HG03558 (cell line): Measurements from ENCODE around the gene ZNF487.
"Not testable (repeated sequence)": the region's sequence is repeated elsewhere in the genome, so short reads cannot be mapped to it uniquely, and the experiment has no call there.

Experiments used
- ATAC-seq: cut with Tn5 transposase; IDR thresholded peaks from one replicate; pipeline ENCODE4 v1.9.1; 2021; ENCODE audit warnings: moderate number of reproducible peaks; ENCODE audit not compliant: unreplicated experiment; ENCODE audit errors: extremely low read depth

Gene ZNF487

GRCh38 chr10:43403911-43404703 is 32.8 kb upstream of the ZNF487 start:
- no peak for ATAC-seq

GRCh38 chr10:43404704-43405084 is 32.2 kb upstream of the ZNF487 start:
- no peak for ATAC-seq

- no peak for ATAC-seq
Observed at GRCh38 chr10:43407148-43407575, 29.7 kb upstream of the ZNF487 start.

GRCh38 chr10:43407576-43408330 is 29.2 kb upstream of the ZNF487 start:
- peak; percentile 29 for ATAC-seq

DNA sequence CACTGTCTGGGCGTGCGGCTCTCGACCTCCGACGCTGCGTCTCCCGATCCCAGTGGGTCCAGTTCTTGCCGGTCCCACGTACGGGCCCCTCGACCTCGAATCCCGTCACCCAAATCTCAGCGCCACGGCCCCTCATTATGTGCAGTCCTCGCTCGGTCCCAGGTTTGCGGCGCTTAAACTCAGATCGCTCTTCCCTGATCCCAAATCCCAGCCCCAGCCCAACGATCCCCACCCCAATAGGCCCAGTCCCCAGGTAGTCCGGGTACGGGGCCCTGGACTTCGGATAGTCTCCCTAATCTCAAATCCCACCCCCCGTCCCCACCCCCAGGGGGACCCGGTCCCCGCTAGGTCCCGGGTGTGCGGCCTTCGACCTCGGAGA is 28.6 kb upstream of the ZNF487 start:
- ATAC-seq = no peak

GRCh38 chr10:43408710-43409384 is 28.1 kb upstream of the ZNF487 start, which contains the start of gene HNRNPF:
Gene HNRNPF (minus strand): TSS chr10:43409186. CDS start chr10:43387884, 21,302 bp downstream.
- ATAC-seq = peak; percentile 43

DNA sequence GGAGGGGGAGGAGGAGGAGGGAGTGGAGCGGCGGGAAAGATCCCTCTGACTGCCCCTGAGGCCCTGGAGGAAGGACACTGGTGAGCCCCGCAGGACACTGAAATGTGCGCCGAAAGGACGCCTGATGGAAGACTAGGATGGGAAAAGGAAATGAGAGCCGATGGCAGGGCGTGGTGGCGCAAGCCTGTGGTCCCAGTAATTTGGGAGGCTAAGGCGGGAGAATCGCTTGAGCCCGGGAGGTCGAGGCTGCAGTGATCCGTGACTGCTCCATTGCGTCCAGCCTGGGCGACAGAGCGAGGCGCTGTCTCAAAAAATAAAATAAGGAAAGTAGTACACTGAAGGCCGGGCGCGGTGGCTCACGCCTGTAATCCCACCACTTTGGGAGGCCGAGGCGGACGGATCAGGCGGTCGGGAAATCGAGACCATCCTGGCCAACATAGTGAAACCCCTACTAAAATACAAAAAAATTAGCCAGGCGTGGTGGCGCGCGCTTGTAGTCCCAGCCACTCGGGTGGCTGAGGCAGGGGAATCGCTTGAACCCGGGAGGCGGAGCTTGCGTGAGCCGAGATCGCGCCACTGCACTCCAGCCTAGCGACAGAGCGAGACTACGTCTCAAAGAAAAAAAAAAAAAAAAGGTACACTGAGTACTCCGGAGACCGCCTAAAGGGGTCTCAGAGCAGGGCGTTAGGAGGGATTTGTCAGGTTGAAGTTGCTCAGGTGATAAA is 27.4 kb upstream of the ZNF487 start:
- no peak for ATAC-seq

DNA sequence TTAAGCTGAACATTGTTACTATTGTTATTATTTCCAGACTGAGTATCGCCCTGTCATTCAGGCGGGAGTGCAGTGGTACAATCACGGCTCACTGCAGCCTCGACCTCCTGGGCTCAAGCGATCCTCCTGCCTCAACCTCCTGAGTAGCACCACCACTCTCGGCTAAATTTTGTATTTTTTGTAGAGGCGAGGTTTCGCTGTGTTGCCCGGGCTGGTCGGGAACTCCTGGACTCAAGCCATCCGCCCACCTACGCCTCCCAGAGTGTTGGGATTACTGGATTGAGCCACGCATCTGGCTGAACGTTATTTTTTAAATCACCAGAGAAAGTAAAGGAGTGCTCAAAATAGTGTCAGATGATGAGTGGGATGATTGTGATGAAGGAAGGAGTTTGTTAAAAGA is 26.6 kb upstream of the ZNF487 start:
- ATAC-seq = no peak

- ATAC-seq = no peak
Observed at GRCh38 chr10:43411536-43411935, 25.4 kb upstream of the ZNF487 start.

- no peak for ATAC-seq
Observed at GRCh38 chr10:43415544-43415943, 21.4 kb upstream of the ZNF487 start.

- ATAC-seq = no peak
Observed at GRCh38 chr10:43417950-43418768, 18.8 kb upstream of the ZNF487 start.

- no peak for ATAC-seq
Observed at GRCh38 chr10:43419997-43420368, 16.9 kb upstream of the ZNF487 start.

DNA sequence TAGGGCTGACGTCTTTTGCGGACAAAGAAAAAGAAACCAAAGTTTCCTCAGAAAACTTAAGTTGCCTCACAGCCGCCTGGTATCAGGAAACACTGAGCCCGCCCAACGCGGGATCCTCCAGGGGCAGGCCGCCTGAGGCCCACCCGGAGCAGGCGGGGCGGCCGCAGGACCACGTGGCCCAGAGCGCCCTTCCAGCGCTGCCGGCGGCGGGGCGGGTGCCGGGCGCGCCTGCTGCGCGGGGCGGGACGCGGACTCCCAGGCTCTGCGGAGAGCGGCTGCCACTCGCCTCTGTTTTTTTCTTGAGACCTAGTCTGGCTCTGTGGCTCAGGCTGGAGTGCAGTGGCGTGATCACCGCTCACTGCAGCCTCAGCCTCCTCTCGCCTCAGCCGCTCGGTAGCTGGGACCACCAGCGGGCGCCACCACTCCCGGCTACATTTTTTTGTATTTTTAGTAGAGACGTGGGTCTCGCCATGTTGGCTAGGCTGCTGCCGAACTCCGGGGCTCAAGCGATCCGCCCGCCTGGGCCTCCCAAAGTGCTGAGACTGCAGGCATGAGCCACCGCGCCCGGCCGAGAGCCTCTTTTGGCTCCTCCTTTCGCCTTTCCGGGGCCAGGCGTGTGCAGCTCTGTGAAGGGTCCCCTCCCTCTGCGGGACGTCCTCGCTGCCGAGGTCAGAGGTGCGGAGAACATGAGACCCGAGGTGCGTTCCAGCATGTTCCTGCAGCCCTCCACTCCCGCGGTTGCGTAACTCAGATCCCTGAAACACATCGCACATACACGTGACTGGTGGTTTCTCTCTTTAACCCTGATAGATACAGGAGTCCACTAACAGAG is 16.3 kb upstream of the ZNF487 start:
- ATAC-seq = peak; percentile 64

DNA sequence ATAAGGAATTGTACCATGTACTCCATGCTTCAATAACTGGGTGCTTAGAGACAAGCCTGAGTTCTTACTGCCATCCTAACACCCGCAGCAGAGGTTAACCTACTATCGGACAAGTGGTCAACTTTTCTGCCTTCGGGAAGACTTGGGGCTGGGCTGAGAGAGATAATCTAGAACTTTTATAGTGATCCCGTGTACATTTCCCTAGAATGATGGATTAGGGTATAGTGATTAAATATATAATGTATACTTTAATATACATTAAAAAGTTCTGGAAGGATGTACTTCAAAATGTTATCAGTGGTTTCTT is 15.8 kb upstream of the ZNF487 start:
- ATAC-seq = no peak

DNA sequence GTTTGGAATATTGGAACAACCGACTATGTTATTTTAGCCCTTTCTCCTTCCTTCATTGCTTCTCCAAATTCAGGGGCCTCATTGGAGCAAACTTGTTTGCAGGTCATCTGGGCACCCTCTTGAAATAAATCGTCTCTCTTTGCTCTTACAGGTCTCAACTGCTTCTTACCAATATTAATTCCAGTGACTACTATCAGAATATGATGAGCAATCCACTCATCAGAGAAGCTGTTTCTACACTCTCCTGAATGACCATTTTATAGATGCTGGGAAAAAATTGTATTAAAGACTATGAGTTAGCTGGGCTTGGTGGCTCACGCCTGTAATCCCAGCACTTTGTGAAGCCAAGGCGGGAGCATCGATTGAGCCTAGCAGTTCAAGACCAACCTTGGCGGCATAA is 15.4 kb upstream of the ZNF487 start:
- ATAC-seq = no peak

DNA sequence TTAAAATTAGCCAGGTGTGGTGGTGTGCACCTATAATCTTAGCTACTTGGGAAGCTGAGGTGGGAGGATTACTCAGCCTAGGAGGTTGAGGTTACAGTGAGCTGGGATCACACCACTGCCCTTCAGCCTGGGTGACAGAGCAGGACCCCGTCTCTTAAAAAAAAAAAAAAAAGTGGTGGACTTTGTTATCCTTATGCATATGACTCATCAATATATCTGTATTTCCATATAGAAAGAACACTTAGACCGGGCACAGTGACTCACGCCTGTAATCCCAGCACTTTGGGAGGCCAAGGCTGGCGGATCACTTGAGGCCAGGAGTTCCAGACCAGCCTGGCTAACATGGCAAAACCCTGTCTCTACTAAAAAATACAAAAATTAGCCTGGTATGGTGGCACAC is 15.0 kb upstream of the ZNF487 start:
- ATAC-seq = not testable (repeated sequence)

GRCh38 chr10:43424416-43424815 is 12.5 kb upstream of the ZNF487 start:
- no peak for ATAC-seq

- not testable (repeated sequence) for ATAC-seq
Observed at GRCh38 chr10:43426476-43426875, 10.4 kb upstream of the ZNF487 start.
